VCaP (cell line): ENCODE results near the gene RIN3.

Experiments used
- H3K27ac ChIP-seq: fragments of 450-650 bp; 2 replicates; pipeline ENCODE4 v1.5.1; 2017
- CTCF ChIP-seq: fragments of 450-650 bp; conservative IDR thresholded peaks from 2 replicates; pipeline ENCODE4 v1.5.1; 2017; ENCODE audit warnings: mild to moderate bottlenecking, moderate library complexity

Gene RIN3

GRCh38 chr14:92538412-92538985 is 24.9 kb downstream of the RIN3 start:
- no peak overlapping the region for H3K27ac ChIP-seq
- no peak for TF ChIP-seq CTCF

- TF ChIP-seq CTCF = no peak
Observed at GRCh38 chr14:92539419-92539818, 25.8 kb downstream of the RIN3 start.

GRCh38 chr14:92539875-92540274 is 26.3 kb downstream of the RIN3 start:
- no peak for TF ChIP-seq CTCF
- no peak overlapping the region for H3K27ac ChIP-seq

More at GRCh38 chr14:92539419-92539818, 25.8 kb downstream of the RIN3 start:
- H3K27ac ChIP-seq = no peak overlapping the region

GRCh38 chr14:92540472-92541048 is 27.0 kb downstream of the RIN3 start:
- H3K27ac ChIP-seq = no peak overlapping the region
- TF ChIP-seq CTCF = no peak

- H3K27ac ChIP-seq = no peak overlapping the region
- TF ChIP-seq CTCF = no peak
Observed at GRCh38 chr14:92542766-92543554, 29.4 kb downstream of the RIN3 start.

GRCh38 chr14:92544051-92544720 is 30.6 kb downstream of the RIN3 start:
- no peak for TF ChIP-seq CTCF
- no peak overlapping the region for H3K27ac ChIP-seq

GRCh38 chr14:92546347-92547053 is 32.9 kb downstream of the RIN3 start:
- H3K27ac ChIP-seq = no peak overlapping the region
- no peak for TF ChIP-seq CTCF
